Measurements from ENCODE around the gene DHX32. TPM values are rescaled to one million over a fixed set of nuclear protein-coding genes. Genes with fewer than 3 reads are reported as not detected.

The DHX32 gene

GRCh38 chr10:125792342-125793300 is 88.5 kb downstream of the DHX32 start:
- Histone ChIP-seq H3K9me3 (replicated peaks in 1 of 2; ENCODE audit: control insufficient read depth in 2 of 2, insufficient read depth in 1 of 2, low read depth in 1 of 2, low read length in 2 of 2) (no peaks in the 10 kb centered on the region), H3K14ac (ENCODE audit: low read length) (no peak overlapping the region), H4K8ac (ENCODE audit: low read depth, low read length) (no peak overlapping the region), H3K4me2 (ENCODE audit: insufficient read depth, low read length, poor library complexity, severe bottlenecking) (no peak overlapping the region), H3K4me3 (ENCODE audit: low read length in 2 of 2) (no peak overlapping the region), H2BK15ac (ENCODE audit: low read length) (no peak overlapping the region), H3K9ac (ENCODE audit: low read depth, low read length, poor library complexity) (no peak overlapping the region), H2BK120ac (ENCODE audit: low read depth, low read length) (no peak overlapping the region), H2AK5ac (ENCODE audit: low read depth, low read length) (no peak overlapping the region), H2BK5ac (ENCODE audit: low read length) (no peak overlapping the region), H3K79me1 (ENCODE audit: low read depth, low read length) (no peaks in the 10 kb centered on the region), H3K23ac (ENCODE audit: low read depth, low read length, poor library complexity) (no peak overlapping the region), H2AFZ (ENCODE audit: low read length) (no peak overlapping the region), H3K36me3 (replicated peaks in 1 of 2; ENCODE audit: control insufficient read depth in 2 of 2, insufficient read depth in 2 of 2, low read length in 2 of 2) (peaks cover 18 to 60% of the 10 kb centered on the region in 2 donors), H3K4me1 (ENCODE audit: control insufficient read depth in 2 of 2, insufficient read depth in 1 of 2, low read depth in 1 of 2, low read length in 2 of 2) (no peaks in the 10 kb centered on the region), H3K4ac (ENCODE audit: low read length) (no peak overlapping the region), H3K27ac (replicated peaks; ENCODE audit: low read length) (no peak overlapping the region), H3K18ac (ENCODE audit: low read length) (no peak overlapping the region), H2BK12ac (ENCODE audit: low read length) (no peak overlapping the region), H3K27me3 (ENCODE audit: control insufficient read depth in 3 of 3, insufficient read depth in 3 of 3, low read depth in 1 of 3, low read length in 3 of 3) (no peaks in the 10 kb centered on the region), H4K91ac (ENCODE audit: low read depth, low read length, poor library complexity) (no peak overlapping the region)
- WGBS, 2 donors (ENCODE audit: extremely low coverage in 2 of 2, insufficient read length in 2 of 2, insufficient replicate concordance in 1 of 2) = no CpG with 5 or more reads among the region's 14 CpGs
- DNase-seq (ENCODE audit: low spot score) = no peak

DNA sequence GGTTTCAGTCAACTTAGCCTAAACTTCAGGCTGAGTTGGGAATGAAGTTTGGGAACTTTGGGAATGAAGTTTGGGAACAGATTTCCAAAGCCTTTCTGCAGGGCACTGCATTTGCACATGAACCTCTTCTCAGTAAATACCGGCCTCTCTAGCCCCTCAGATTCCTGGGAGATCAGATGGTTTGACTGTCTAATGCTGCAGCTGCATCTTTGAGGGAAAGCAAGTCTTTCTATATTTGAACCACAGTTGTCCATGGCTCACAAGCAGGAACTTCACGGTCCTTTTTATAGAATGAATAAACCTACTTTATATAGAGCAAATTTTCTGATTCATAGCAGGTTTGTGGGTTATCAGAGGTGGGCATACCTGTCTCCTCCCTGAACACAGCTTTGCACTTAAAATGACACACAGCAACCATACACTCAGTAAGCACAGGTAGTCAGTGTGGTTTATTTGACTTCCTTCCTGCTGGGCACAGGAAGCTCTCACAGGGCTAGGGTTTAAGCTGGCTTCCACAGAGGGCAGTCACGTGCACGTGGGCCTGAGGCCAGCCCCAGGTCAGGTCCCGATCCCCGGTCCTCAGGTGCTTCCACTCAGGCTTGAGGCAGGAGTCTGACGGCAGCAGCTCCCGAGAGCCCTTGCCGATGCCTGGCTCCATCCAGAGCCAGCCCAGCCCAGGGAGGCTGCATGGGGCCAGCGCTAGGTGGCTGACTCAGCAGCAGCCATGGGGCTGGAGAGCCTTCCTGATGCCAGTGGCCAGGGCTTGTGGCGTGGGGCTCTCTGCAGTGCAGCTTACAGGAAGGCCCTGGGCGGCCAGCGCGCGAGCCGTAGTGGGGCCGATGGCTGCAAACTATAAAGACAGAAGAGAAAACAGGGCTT is 92.7 kb downstream of the DHX32 start:
- Histone ChIP-seq H3K27ac (replicated peaks; ENCODE audit: low read length) (no peak overlapping the region), H3K18ac (ENCODE audit: low read length) (no peak overlapping the region), H4K91ac (ENCODE audit: low read depth, low read length, poor library complexity) (no peak overlapping the region), H3K9ac (ENCODE audit: low read depth, low read length, poor library complexity) (no peak overlapping the region), H2BK5ac (ENCODE audit: low read length) (no peak overlapping the region), H3K4ac (ENCODE audit: low read length) (no peak overlapping the region), H3K36me3 (replicated peaks in 1 of 2; ENCODE audit: control insufficient read depth in 2 of 2, insufficient read depth in 2 of 2, low read length in 2 of 2) (peaks cover 10 to 28% of the 10 kb centered on the region in 2 donors), H3K4me3 (ENCODE audit: low read length in 2 of 2) (no peak overlapping the region), H3K9me3 (replicated peaks in 1 of 2; ENCODE audit: control insufficient read depth in 2 of 2, insufficient read depth in 1 of 2, low read depth in 1 of 2, low read length in 2 of 2) (no peaks in the 10 kb centered on the region), H3K14ac (ENCODE audit: low read length) (no peak overlapping the region), H4K8ac (ENCODE audit: low read depth, low read length) (no peak overlapping the region), H2BK12ac (ENCODE audit: low read length) (no peak overlapping the region), H2BK120ac (ENCODE audit: low read depth, low read length) (no peak overlapping the region), H3K4me1 (ENCODE audit: control insufficient read depth in 2 of 2, insufficient read depth in 1 of 2, low read depth in 1 of 2, low read length in 2 of 2) (no peaks in the 10 kb centered on the region), H3K79me1 (ENCODE audit: low read depth, low read length) (no peaks in the 10 kb centered on the region), H2BK15ac (ENCODE audit: low read length) (no peak overlapping the region), H2AK5ac (ENCODE audit: low read depth, low read length) (no peak overlapping the region), H3K23ac (ENCODE audit: low read depth, low read length, poor library complexity) (no peak overlapping the region), H2AFZ (ENCODE audit: low read length) (no peak overlapping the region), H3K4me2 (ENCODE audit: insufficient read depth, low read length, poor library complexity, severe bottlenecking) (no peak overlapping the region), H3K27me3 (ENCODE audit: control insufficient read depth in 3 of 3, insufficient read depth in 3 of 3, low read depth in 1 of 3, low read length in 3 of 3) (no peaks in the 10 kb centered on the region)
- DNase-seq (ENCODE audit: low spot score) = no peak
- no CpG with 5 or more reads among the region's 17 CpGs for WGBS, 2 donors (ENCODE audit: extremely low coverage in 2 of 2, insufficient read length in 2 of 2, insufficient replicate concordance in 1 of 2)

Small RNA genes within 50 kb of the gene (small RNA-seq; reads per million reads assigned to genes)
- not detected for gene MIR4484 (ENCODE audit: insufficient read depth)
- not detected for gene RF00017 (ENCODE audit: insufficient read depth)
- not detected for gene RNU2-42P (ENCODE audit: insufficient read depth)

Data from neuronal stem cell (in vitro differentiated cells).